SW480 (cell line): ENCODE results near the gene PARM1.

Experiments used
- DNase-seq: peaks from one replicate; pipeline ENCODE4 v3.0.0-alpha.2; 2016; ENCODE audit warnings: low spot score

Gene PARM1

DNA sequence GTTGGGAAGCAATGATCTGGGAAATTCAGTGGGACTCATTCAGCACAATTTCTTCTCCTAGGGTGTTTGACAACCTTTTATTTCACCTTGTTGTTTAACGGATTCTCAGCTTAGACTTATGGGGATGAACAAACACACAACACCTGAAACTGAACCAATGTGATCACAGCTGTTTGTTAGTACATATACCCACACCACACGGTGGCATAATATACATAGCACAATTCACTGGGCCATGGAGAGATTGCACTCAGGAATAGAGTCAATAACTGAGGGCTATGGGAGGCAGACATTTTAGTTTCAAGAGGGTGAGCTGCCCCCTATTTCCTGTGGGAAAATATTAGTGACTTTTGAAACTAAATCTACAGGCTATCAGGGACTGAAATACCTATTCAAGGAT, 148.0 kb downstream of the PARM1 start:
- DNase-seq = no peak

DNA sequence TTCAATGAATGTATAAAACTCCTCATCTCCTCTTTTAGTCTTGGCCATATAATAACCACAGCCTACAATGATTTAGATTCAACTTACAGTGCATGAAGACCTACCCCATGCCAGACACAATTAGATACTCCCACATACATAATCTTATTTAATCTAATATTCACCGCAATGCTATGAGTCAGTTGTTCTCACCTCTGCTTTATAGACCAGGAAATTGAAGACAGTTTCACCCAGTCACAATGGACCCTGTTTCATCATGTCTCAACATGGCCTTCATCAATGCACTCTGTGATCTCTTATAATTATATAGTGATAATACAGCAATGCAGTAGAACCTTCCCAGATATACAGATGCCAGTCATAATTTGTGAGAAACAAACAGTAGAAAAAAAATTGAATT, 148.6 kb downstream of the PARM1 start:
- DNase-seq = no peak

DNA sequence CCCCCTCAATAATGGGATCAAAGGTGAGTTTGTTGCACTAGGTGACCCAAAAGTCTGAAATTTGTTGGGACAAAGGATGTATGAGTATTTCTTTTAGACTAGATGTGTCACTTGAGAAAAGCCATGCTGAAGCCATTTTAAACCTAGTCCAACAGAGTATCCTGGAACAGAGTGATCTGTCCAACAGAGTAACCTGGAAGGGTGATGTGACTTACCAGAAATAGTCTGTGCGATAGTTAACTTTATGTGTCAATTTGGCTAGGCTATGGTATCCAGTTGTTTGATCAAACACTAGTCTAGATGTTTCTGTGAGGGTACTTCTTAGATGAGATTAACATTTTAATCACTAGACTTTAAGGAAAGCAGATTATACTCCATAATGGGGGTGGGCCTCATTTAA, 154.5 kb downstream of the PARM1 start:
- DNase-seq = no peak

DNA sequence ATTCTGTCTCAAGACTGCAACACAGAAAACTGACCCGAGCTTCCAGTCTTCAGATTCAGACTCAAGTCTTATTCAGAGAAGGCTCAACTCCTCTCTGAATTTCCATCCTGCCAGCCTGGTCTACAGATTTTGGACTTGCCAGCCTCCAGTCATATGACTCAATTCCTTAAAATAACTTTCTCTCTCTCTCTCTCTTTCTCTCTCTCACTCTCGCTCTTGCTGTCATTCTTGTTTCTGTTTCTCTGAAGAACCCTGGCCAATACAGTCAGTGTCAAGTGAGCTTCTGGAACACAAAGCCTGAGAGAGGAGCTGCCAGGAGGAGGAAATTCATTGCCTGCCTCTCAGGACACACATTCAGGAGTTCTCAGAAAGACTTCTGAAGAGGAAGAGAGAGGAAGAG, 154.9 kb downstream of the PARM1 start:
- no peak for DNase-seq

DNA sequence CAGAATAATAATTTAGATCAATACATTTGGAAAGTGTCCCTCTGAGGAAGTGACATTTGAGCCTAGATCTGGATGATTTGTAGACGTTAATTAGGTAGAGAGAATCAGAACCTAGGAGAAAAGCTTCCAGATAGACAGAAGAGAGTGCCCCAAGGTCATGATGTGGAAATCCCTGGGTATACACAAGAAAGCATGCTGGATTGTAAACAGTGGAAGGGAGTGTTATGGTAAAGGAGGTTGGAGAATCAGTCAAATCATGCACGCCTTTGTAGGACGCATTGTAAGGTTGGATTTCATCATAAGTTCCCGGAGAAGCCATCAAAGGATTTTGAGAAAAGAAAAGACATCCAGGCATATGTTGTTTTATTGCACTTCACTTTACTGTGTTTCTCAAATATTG, 156.3 kb downstream of the PARM1 start:
- DNase-seq = no peak

DNA sequence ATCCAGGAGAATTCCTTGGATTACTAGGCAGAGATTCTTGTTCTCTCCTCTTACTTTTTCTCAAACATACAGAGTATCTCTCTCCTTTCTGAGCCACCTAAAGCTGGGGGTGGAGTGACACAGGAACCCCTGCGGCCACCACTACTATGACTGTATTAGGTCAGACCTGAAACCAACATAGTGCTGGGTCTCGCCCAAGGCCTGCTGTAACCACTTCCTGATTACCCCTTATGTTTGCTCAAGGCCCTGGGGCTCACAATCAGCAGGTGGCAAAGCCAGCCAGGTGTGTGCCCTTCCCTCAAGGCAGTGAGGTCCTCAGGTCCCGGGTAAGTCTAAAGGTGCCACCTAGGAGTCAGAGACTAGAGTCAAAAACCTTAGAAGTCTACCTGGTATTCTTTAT, 166.4 kb downstream of the PARM1 start:
- peak; percentile 3 for DNase-seq
